Neural cell (in vitro differentiated cells): Measurements from ENCODE around the gene LDLRAD3.

Experiments
- CTCF ChIP-seq: fragments of 450-650 bp; IDR thresholded peaks from 2 replicates; pipeline ENCODE4 v1.5.1; 2014; ENCODE audit warnings: antibody characterized with exemption, mild to moderate bottlenecking, moderate library complexity; ENCODE audit not compliant: poor library complexity, severe bottlenecking
- EP300 ChIP-seq: fragments of 450-650 bp; conservative IDR thresholded peaks from 2 replicates; pipeline ENCODE4 v1.6.1; 2014; ENCODE audit warnings: antibody characterized with exemption, mild to moderate bottlenecking, moderate library complexity; ENCODE audit not compliant: poor library complexity, severe bottlenecking
- POLR2AphosphoS5 ChIP-seq: IDR thresholded peaks from 2 replicates; pipeline ENCODE4 v1.6.1; 2012
- RAD21 ChIP-seq: fragments of 450-650 bp; conservative IDR thresholded peaks from 2 replicates; pipeline ENCODE4 v1.6.1; 2014; ENCODE audit warnings: antibody characterized with exemption, mild to moderate bottlenecking, moderate library complexity
- REST ChIP-seq: IDR thresholded peaks from 2 replicates; pipeline ENCODE4 v1.6.1; 2012; ENCODE audit warnings: borderline replicate concordance
- TAF1 ChIP-seq: IDR thresholded peaks from 2 replicates; pipeline ENCODE4 v1.6.1; 2012; ENCODE audit warnings: low read depth

DNA sequence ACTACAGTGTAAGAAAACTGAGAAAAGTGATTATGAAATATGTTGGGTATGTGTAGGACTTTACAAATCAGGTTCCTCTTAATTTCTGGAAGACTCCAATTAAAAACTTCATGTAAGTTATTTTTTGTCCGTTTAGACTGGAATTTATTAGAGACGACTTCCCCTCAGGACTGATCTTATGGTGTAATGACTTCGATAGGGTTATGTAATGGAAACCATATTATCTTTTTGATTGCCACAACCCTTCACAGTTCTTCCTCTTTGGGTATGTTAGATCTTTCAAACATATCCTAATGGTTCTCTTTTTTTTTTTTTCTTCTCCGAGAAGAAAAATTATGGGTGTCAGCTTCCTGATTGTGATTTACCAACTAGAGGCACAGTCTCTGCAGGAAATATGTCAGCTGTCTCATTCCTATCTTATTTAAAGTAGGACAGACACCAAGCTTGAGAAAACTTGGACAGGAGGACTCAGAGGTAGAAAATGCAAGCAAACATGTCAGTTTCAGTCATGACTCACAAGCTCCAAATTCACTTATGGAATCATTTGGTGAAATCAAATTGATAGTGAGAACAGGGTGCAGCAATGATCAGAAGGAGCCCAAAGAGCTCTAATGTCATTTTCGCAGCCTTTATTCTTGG lies 11.1 kb upstream of the LDLRAD3 start:
- TF ChIP-seq CTCF, result no peak
- TF ChIP-seq REST, result no peak
- no peak for TF ChIP-seq RAD21
- TF ChIP-seq POLR2AphosphoS5, result no peak
- no peak for TF ChIP-seq TAF1
- no peak for TF ChIP-seq EP300
